Activated T-cell treated with anti-CD3 and anti-CD28 coated beads for 24 hours (primary cell): ENCODE measurements around the gene CBX1.

Experiments used
- DNase-seq: peaks from one replicate; pipeline ENCODE4 v3.0.0-alpha.2; 2020; ENCODE audit warnings: low read depth

Gene CBX1

GRCh38 chr17:48025904-48026501 lies 75.3 kb downstream of the CBX1 start:
- no peak for DNase-seq

- DNase-seq, result peak; percentile 97
These were observed 76.0 kb downstream of the CBX1 start for GRCh38 chr17:48025040-48025903.

GRCh38 chr17:48024149-48025039 lies 76.9 kb downstream of the CBX1 start:
- DNase-seq, result no peak

DNA sequence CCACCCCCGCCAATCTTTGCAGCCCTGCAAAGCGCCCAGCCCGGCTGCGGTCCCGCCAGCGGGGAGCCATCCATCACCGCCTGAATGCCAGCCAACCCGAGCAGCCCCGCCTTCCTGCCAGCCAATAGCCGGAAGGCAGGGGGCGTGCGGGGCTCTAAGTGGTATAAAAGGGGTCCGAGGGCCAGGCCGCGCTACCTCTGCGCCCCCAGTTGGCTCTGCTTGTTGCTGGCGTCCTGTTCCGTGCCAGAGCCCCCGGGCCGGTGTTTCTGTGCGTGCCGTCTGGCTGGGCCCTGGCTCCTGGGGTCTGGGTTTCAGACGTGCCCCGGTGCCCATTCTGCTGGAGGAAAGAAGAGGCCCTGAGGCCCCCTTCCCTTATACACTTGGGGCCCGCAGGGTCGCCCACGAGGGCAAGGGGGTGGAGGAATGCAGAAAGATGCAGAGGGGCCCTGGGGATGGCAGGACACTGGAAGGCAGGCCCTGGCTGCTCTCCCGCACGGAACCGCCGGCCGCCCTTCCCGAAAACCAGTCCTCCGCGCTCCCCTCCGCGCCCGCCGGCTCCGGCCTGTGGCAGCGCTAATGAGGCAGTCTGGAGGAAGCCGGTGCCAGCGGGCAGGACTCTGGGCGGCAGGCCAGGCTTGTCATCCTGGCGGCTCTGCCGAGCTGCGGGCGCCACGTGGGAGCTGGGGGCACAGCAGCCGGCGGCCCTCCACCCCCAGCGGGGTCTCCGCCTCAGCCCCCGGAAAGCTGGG lies 77.7 kb downstream of the CBX1 start:
- DNase-seq, result no peak

DNA sequence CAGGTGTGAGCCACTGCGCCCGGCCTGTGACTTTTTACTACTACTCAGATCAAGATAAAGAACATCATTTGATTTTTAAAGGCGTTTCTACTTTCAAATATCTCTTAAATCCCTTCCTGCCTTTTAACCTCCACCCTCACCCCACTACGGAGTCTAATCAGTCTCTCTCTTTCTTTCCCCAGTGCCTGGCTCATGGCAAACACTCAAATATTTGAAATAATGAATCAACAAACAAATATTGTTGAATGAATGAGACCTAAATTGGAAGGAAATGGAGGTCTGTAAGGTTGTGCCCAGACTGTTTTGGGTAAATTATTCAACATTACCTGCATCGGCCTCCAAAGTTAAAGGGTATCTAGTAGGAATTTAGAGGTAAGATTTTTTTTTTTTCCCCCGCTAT lies 78.4 kb downstream of the CBX1 start:
- no peak for DNase-seq

- no peak for DNase-seq
These were observed 79.3 kb downstream of the CBX1 start for GRCh38 chr17:48021934-48022333.
